Hippocampal formation (tissue), 2 donors: Measurements from ENCODE around the gene DEFB129.
A peak's percentile ranks its signal among the peaks of the same experiment; 100 is the strongest.
"Not testable (repeated sequence)": the region's sequence is repeated elsewhere in the genome, so short reads cannot be mapped to it uniquely, and the experiment has no call there.

Experiments used
- DNase-seq, 2 donors: peaks; one replicate each; lab custom pipeline; 2025; lab: John Stamatoyannopoulos, UW

DEFB129 gene, protein sequence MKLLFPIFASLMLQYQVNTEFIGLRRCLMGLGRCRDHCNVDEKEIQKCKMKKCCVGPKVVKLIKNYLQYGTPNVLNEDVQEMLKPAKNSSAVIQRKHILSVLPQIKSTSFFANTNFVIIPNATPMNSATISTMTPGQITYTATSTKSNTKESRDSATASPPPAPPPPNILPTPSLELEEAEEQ

DNA sequence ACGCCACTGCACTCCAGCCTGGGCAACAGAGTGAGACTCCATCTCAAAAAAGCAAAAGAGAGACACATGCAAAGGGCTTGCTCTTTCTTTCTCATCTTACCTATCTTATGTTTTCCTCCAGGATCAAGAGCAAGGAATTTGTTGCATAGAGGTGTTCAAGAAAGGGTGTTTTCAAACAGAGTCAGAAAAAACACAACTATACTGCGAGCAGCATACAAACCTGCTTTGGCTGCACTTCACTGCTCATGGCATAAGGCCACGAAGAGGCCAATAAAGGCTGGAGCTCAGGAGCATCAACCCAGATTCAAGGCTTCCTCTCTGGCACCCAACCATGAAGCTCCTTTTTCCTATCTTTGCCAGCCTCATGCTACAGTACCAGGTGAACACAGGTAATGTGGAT lies at the start of gene DEFB129:
DEFB129 (plus strand) TSS at position 301 of the 400 bp plus-strand sequence; CDS start at position 332, 31 bp downstream.
- DNase-seq: no peak

DNA sequence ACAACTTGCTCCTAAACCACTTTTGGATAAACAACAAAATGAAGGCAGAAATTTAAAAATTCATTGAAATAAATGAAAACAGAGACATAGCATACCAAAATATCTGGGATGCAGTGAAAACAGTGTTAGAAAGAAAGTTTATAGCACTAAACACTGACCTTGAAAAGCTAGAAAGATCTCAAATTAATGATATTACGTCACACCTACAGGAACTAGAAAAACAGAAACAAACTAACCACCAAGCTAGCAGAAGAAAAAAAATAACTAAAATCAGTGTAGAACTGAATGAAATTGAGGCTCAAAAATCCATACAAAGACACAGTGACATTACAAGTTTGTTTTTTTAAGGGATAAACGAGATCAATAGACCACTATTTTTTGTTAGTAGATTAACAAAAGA lies 42.8 kb upstream of the DEFB129 start:
- DNase-seq: no peak

DNA sequence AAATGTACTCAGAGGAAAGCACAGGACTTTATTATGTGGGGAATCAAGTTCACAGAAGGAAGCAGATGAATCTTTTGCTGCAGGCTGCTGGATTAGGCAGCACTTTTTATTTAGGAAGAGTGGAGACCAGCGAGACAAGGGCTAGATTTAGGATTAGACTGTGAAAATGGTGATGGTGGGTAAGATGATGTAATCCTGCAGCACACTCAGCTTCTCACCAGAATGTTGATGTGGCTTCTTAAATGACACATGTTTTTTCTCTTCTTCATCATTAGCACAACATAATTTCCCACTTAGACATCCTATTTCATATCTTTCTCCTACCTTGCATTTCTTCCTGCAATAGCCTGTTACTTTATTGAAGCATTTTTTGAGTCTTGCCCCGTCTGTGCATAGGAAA lies 39.3 kb upstream of the DEFB129 start:
- no peak for DNase-seq

DNA sequence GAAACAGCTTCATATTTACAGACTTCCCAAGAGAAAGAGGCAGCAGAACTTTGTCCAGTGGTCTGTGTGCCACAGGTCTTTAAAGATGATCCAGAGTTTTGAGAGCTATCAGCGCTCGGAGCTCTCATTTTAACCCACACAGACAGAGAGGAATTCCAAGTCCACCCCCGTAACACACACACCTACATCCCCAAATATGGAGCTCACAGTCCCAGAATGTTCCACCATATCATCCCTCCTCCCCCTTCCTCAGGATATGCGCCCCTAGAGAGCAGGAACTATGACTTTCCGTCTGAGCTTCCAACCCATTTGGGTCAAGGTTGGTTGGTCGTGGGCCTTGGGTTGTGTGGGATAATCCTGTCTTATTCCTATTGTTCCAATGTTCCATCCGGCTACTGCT lies 37.4 kb upstream of the DEFB129 start, which contains the start of gene DEFB128:
DEFB128 (minus strand) TSS at position 101 of the 400 bp plus-strand sequence; CDS start at position 13, 88 bp downstream.
- no peak for DNase-seq

DNA sequence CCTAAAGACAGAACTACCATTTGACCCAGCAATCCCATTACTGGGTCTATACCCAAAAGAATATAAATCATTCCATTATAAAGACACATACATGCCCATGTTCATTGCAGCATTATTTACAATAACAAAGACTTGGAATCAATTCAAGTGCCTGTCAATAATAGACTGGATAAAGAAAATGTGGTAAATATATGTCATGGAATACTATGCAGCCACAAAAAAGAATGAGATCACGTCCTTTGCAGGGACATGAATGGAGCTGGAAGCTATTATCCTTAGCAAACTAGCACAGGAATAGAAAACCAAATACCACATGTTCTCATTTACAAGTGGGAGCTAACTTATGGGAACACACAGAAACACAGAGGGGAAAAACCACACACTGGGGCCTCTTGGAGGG lies 28.8 kb upstream of the DEFB129 start:
- no peak for DNase-seq

DNA sequence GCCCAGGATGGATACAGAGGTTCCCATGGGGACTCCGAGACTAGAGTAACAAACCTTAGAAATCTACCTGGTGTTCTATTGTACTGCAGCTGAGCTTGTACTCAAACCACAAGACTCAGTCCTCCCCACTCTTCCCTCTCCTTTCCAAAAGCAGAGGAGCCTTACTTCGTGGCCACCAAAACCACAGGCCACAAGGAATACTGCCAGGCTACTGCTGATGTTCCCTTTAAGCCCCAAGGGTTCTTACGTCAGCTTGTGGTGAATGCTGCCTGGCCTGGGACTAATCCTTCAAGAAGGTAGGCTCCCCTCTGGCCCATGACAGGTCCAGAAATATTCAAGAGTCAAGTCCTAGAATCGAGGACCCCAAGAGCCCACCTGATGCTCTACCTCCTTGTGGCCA lies 27.1 kb upstream of the DEFB129 start:
- DNase-seq: no peak

DNA sequence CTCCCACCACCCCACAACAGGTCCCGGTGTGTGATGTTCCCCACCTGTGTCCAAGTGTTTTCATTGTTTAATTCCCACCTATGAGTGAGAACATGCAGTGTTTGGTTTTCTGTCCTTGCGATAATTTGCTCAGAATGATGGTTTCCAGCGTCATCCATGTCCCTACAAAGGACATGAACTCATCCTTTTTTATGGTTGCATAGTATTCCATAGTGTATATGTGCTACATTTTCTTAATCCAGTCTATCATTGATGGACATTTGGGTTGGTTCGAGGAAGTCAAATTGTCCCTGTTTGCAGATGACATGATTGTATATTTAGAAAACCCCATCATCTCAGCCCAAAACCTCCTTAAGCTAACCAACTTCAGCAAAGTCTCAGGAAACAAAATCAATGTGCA lies 23.4 kb upstream of the DEFB129 start:
- DNase-seq: not testable (repeated sequence)

DNA sequence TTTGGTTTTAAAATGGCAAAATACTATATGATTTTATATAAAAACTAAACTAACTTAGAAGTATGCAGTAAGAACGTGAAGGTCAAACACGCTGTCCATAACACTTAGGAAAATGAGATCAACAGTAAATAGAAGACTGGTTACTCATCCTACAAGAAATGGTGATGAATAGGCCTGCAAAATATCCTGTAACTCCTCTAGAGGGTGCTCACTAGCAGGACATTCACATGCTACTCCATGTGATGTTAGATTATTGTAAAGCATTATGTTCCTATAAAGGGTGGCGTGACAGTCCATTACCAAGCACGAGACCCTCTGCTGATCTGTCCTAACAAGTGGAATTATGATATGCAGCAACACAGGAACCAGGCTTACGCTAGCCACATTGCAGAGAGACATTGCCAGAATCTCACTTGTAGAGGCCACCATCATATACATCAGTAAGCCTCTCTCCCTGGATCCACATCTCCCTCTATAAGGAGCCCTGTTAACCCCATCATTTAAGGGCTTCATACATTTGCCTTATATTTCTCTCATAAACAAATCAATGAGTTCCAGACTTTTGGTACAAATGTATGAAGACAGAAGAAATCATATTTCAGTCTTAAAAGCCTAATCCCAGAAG lies 18.0 kb upstream of the DEFB129 start:
- peak in 1 of 2 donors; percentile 13 for DNase-seq

DNA sequence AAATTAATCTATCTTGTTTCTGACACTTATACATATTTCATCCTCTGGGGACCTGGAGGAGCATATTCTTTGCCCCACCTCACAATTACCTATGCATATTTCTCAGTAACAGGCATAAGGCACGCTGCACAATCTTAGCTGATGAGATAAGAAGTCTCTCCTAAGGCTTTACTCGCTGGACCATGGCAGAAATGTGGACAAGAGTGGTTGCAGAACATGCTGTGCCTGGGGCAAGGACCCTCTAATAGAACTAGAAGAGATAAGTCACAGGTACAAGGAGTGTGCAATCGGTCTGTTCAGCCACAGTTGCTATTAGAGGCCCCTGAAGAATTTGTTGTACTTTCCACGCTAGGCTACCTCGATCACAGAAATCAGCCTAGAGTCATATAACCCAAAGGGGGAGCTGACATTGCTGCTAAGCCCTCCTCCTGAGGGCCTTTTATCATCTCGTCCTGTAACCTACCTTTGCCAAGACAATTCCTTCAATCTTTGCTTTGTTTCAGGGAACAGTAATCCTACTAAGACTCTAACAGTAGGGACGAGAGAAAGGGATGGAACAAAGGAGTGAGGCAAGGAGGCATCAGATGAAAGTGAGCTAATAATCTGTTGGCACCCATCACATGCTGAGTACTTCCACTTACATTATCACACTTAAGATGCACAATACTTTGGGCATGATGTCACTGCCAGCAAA lies 16.1 kb upstream of the DEFB129 start:
- DNase-seq: no peak

DNA sequence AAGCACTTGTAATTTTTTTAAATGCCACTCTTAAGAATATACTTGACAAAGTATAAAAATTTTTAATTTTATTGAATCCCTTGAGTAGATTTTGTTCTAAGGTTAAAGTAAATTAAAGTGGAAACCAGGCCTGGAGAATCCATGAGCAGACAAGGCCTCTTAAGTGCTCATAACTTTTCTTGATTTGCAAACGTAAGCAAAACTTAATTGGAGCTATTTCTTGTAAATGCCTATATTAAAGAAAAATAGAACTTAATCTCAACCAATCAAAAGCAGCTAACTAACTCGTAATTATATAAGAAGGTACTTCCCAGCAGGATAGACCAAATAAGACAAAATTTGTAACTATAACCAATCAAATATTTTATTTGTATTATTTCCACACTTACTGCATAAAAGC lies 12.7 kb upstream of the DEFB129 start:
- DNase-seq: no peak

DNA sequence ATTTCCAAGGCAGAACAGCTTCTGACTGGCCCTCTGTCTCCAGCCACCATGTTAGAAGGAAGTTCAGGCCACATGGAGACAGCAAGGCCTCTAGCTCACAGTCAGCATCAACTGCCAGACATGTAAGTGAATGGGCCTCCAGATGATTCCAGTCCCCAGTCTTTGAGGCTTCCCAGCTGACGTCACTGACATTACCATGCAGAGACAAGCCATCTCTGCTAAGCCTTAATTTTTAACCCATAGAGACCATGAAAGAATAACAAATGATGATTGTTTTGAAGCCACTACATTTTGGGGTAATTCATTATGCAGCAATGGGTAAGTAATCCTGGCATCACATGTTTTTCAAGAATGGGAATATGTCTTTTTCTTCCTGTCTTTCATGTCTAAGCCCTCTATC lies 11.3 kb upstream of the DEFB129 start:
- no peak for DNase-seq

DNA sequence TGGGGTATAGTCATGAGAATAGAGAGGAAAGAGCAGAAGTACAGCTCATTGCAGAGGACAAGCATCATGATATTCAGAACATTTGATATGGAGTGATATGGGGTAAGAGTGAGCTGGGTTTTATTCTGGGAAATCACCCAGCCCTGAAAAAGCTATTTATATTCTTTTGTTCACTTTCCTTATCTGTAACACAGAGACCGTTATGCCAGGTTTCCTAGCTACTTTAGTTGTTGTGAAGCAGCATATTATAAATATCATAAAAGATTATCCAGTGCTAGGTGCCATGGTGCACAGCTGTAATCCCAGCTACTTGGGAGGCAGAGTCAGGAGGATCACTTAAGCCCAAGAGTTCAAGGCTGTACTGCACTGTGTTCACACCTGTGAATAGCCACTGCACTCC lies 9.8 kb upstream of the DEFB129 start:
- no peak for DNase-seq

DNA sequence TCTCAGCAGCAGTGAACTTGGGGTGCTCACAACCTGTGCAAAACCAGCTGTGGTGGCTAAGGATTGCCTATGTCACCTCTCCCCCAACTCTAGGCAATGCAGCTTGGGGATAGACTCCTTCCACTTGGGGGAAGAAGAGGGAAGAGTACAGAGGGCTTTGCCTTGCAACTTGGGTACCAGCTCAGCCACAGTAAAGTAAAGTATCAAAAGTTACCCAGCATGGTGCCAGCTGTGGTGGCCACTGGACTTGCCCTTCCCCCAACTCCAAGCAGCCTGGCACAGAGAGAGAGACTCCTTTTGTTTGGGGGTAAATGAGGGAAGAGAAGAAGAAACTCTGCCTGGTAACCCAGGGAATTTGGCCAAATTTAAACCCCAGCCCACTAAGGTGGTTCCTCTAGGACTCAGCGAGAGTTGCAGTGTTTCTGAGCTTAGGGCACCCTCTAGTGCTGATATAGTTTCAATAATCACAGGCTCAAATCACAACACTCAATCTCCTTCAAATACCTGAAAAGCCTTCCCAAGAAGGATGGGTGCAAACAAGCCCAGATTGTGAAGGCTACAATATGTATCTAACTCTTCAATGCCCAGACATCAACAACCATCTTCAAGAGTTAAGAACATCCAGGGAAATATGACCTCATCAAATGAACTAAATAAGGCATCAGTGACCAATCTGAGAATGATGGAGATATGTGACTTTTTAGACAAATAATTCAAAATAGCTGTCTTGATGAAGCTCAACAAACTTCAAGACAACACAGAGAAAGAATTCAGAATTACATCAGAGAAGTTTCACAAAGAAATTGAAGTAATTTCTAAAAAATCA lies 7.6 kb upstream of the DEFB129 start:
- DNase-seq: no peak

DNA sequence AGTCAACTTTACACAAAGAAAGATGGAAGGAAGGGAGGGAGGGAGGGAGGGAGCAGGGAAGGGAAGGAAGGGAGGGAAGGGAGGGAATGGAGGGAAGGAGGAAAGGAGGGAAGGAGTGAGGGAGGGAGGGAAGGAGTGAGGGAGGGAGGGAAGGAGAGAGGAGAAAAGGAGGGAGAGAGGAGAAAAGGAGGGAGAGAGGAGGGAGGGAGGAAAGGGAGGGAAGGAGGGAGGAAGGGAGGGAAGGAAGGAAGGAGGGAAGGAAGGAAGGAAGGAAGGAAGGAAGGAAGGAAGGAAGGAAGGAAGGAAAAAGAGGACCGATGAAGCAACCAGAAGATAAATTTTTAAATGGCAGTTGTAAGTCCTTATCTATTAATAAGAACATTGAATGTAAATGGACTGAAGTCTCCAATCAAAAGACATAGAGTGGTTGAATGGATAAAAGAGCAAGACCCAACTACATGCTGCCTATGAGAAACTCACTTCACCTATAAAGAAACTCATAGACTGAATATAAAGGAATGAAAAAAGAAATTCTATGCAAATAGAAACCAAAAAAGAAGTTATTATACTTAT lies 5.7 kb upstream of the DEFB129 start:
- DNase-seq: no peak

DNA sequence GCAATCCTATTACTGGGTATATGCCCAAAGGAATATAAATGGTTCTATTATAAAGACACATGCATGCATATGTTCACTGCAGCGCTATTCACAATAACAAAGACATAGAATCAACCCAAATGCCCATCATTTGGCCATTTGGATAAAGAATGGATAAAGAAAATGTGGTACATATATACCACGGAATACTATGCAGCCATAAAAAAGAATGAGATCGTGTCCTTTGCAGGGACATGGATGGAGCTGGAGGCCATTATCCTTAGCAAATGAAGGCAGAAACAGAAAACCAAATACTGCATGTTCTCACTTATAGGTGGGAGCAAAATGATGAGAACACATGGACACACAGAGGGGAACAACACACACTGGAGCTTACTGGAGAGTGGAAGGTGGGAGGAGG lies 1.2 kb upstream of the DEFB129 start:
- not testable (repeated sequence) for DNase-seq

DNA sequence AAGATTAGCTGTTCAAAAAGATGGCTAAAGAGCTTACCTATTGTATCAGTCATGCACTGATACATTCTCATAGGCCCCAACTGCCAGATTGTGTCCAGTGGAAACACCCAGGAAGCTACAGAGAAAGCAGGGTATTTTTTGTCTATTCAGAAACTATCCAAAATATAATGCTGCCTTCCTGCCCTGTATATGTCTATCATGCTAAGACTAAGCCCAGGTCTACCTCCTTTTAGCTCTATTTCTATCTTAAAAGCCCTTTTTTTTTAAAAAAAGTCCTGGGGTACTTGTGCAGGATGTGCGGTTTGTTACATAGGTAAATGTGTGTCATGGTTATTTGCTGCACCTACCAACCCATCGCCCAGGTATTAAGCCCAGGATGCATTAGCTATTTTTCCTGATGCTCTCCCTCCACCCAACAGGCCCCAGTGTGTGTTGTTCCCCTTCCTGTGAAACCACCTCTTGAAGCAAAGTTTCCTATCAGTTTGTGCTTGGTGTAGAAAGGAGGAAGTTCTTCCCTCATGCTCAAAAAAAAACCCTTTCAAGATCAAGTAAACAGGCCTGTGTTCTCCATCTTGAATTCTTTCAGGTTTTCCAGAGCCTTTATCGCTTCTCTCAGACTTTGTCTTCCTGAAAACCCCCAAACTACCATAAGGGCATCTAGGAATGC lies 514 bp downstream of the DEFB129 start:
- peak in 1 of 2 donors; percentile 14 for DNase-seq

DNA sequence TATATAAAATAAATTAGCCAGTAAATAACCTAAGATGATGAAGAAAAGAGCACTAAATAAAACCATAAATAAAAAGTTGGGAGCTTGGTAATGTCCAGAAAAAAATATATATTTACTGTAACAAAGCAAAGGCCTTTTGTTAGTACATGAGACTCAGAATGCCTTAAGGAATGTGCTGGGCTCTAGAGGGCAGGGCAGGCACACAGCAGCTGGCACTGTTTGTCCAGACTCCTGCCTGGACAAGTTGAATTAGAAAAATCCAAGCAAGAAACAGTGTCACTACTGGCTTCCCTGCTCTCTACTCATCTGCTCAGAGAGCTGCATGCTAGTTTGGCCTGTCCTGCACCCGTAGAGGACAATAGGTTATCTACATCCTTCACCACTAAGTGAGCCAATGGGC lies 8.8 kb downstream of the DEFB129 start:
- peak in 1 of 2 donors; percentile 6 for DNase-seq

DNA sequence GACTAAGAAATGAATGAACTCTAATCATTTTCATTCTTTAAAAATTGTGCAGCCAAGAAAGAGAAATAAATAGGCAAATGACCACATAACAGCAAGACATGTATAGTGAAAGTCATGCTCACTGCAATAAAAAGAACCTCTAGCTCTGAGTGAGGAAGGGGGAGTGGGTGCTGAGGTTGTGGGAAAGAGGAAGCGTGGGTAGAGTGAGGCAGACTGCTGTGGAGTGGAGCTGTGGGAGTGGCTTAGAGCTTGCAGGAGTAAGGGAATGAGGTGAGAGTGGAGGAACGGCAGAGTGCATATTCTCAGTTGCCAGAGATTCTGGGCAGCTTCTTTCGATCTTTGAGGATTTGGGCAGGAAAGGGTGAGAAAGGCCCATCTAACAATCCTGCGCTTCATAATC lies 10.4 kb downstream of the DEFB129 start:
- DNase-seq: peak in 1 of 2 donors; percentile 22

DNA sequence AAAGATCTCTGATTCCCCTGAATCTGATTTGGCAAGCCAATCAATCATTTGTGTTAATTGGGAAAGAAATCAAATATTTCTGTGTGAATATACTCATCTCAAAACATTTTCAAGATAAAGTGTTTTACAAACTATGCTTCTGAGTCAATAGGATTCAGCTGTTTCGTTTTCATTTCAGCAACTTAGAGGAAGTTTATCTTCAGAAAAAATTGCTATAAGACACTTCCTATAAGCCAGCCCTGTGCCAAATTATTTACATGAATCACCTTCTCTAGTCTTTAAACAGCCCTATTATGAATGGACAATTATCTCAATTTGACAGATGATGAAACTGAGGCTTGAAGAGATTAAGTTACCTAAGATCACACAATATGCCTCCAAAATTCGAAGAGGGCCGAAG lies 10.9 kb downstream of the DEFB129 start:
- no peak for DNase-seq

DNA sequence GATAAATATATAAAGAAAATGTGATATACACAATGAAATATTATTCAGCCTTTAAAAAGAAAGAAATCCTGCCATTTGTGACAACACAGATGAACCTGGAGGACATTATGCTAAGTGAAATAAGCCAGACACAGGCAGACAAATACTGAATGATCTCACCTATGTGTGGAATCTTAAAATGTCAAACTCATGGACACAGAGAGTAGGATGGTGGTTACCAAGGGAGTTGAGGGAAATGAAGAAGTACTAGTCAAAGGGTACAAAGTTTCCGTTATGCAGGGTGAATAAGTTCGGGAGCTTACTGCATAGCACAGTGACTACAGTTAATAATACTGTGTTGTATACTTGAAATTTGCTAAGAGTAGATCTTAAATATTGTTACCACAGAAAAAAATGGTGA lies 15.8 kb downstream of the DEFB129 start:
- no peak for DNase-seq

DNA sequence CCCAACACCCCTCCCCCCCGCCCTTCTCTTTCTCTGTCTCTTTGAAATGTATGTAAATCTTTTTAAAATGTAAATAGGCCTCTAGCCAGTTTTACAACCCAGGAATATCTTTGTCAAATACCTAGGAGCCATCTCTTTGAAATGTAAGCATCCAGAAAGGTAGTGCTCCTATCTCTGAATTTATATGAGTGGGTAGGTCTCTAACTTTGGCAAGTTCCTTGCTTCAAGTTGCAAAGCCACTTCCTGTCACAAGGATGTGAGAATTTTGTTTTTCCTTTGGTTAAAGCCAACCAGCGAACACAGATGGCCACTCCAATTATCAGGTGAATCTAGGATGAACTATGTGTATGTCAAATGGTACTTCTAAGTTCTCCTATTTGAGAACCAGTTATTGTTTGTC lies 24.3 kb downstream of the DEFB129 start:
- no peak for DNase-seq
